Mucosa of descending colon (tissue), 3 donors: ENCODE measurements around the gene RNF19B. TPM values are rescaled to one million over a fixed set of nuclear protein-coding genes. Genes with fewer than 3 reads are reported as not detected.

Source experiments
- ATAC-seq: fragments of 200-7000 bp; cut with Tn5 transposase; one replicate; pipeline ENCODE4 v1.9.1; 2020; ENCODE audit warnings: mild to moderate bottlenecking, moderate library complexity
- DNase-seq, 3 donors: peaks; one replicate each; pipeline ENCODE4 v3.0.0-alpha.2; 2020
- H3K36me3 ChIP-seq: fragments of 200-600 bp; one replicate; pipeline ENCODE4 v1.8.0; 2021; ENCODE audit warnings: low read depth, mild to moderate bottlenecking
- H3K4me1 ChIP-seq: fragments of 200-600 bp; one replicate; pipeline ENCODE4 v1.8.0; 2021; ENCODE audit warnings: low read depth, mild to moderate bottlenecking
- H3K4me3 ChIP-seq: fragments of 200-600 bp; one replicate; pipeline ENCODE4 v1.8.0; 2021; ENCODE audit warnings: mild to moderate bottlenecking
- H3K9me3 ChIP-seq: fragments of 200-600 bp; one replicate; pipeline ENCODE4 v1.8.0; 2021; ENCODE audit warnings: mild to moderate bottlenecking
- CTCF ChIP-seq: fragments of 200-600 bp; IDR thresholded peaks from one replicate; pipeline ENCODE4 v1.8.0; 2022; ENCODE audit warnings: antibody characterized with exemption, mild to moderate bottlenecking
- intact Hi-C, 2 donors: fragments of 100-400 bp; cut with DNase I in 1 of 2; cut with micrococcal nuclease in 1 of 2; formaldehyde crosslinking; loops; one replicate each; pipeline versions ENCODE4 v1.11.0 to v1.11.1; 2022; cut with DNase I, micrococcal nuclease
- total RNA-seq, 3 donors: library from RNA; stranded (reverse); fragmentation: NEBNext Ultra II Directional in 2 of 3; extraction: Animal tissue kit (Norgen Biotek cat#: 25700) in 2 of 3; gene quantifications; one replicate each; pipeline versions ENCODE4 v1.2.1 to v1.2.4, GENCODE V29; 2021 to 2023
- donor health status: DM: no; HTN: no; CAD: no; lungs with moderate emphysema.
- donor health status: DM: no; HTN: no; CAD: no.
- donor health status: DM: no; HTN: yes; CAD: no.

Gene RNF19B
- total RNA-seq, 3 donors from 2014 or later, result 51.5 to 74.9 (median 68.0) TPM

DNA sequence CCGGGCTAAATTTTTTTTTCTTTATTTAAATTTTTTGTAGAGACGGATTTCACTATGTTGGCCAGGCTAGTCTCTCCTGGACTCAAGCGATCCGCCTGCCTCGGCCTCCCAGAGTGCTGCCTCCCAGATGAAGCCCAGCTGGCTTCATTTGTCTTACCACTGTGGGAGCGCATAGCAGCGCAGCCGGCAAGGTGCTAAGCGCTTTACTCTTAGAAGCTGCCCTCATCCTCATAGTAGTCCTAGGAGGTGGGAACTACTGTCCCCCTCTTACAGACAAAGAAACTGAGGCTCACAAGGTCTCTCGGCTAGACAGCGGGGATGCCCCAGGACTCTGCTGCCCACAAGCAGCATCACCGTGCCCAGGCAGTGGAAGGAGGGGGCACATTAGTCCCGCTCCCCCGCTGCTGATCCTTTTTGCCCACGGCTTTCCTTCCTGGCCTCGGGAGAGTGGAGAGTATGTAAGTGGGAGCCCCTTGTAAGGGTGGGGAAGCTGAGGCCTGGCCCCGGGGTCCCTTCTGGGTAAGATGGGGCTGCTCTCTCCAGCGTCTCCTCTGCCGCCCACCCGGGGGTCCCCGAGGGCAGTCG is 64.1 kb downstream of the RNF19B start:
- peak; percentile 15 for ATAC-seq
- H3K4me3 ChIP-seq, result peak overlapping the region; percentile 78
- DNase-seq, result peak in 1 of 3 donors; percentile 38
- no peaks in the 10 kb centered on the region for H3K36me3 ChIP-seq
- no peak for TF ChIP-seq CTCF
- H3K4me1 ChIP-seq, result peaks cover 10% of the 10 kb centered on the region
- H3K9me3 ChIP-seq, result no peaks in the 10 kb centered on the region
- intact Hi-C loops, result no loop called here

- peak overlapping the region; percentile 78 for H3K4me3 ChIP-seq
Measured at GRCh38 chr1:32899586-32900296, 64.9 kb downstream of the RNF19B start.

DNA sequence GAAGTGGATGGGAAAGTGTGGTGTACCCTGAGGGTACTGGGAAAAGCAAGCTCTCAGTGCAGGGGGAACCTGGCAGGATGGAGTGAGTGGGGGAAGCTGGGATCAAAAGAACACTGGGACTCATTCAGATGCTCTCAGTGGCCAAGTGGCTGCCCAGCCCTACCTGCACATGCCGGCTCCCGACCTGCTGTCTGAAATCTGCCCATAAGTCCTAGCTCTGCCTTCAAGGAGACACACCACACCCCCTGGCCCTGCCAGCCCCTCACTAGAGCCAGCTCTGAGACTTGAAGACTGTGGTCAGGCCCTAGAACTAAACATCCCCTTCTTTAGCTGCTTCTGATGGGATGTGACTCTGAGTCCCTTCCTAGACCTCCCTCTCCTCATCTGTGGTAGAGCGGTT is 65.7 kb downstream of the RNF19B start:
- DNase-seq (peak in 1 of 3 donors; percentile 25), ATAC-seq (no peak)
- Histone ChIP-seq H3K4me3 (no peak overlapping the region), H3K9me3 (no peaks in the 10 kb centered on the region), H3K36me3 (no peaks in the 10 kb centered on the region), H3K4me1 (peaks cover 13% of the 10 kb centered on the region)
- intact Hi-C loops, result no loop called here
- no peak for TF ChIP-seq CTCF

More at GRCh38 chr1:32899586-32900296, 64.9 kb downstream of the RNF19B start:
- Histone ChIP-seq H3K36me3 (no peaks in the 10 kb centered on the region), H3K4me1 (peaks cover 7% of the 10 kb centered on the region), H3K9me3 (no peaks in the 10 kb centered on the region)
- intact Hi-C loops, result no loop called here
- no peak for TF ChIP-seq CTCF
- DNase-seq, result peak in 2 of 3 donors; percentile 55 to 63
- ATAC-seq, result no peak

DNA sequence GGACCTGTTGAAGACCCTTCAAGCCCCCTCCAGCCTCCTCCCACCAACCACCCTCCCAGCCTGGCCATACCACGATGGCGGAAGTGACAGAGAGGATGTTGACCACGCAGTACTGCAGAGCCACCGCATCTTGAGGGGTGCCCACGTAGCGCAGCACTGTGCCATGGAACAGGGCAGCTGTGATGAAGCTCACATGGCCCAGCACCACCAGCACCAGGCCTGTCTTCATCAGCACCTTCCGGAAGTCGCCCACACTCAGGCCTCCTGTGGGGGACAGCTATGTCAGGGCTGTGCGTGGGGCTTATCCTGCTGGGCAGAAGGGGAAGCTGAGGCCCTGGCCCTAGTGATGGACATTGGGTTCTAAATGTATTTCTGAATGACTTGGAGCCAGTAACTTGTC is 66.6 kb downstream of the RNF19B start:
- Histone ChIP-seq H3K4me1 (peaks cover 13% of the 10 kb centered on the region), H3K36me3 (no peaks in the 10 kb centered on the region), H3K9me3 (no peaks in the 10 kb centered on the region), H3K4me3 (no peak overlapping the region)
- peak in 1 of 3 donors; percentile 22 for DNase-seq
- no peak for TF ChIP-seq CTCF
- intact Hi-C loops, result no loop called here
- ATAC-seq, result no peak

DNA sequence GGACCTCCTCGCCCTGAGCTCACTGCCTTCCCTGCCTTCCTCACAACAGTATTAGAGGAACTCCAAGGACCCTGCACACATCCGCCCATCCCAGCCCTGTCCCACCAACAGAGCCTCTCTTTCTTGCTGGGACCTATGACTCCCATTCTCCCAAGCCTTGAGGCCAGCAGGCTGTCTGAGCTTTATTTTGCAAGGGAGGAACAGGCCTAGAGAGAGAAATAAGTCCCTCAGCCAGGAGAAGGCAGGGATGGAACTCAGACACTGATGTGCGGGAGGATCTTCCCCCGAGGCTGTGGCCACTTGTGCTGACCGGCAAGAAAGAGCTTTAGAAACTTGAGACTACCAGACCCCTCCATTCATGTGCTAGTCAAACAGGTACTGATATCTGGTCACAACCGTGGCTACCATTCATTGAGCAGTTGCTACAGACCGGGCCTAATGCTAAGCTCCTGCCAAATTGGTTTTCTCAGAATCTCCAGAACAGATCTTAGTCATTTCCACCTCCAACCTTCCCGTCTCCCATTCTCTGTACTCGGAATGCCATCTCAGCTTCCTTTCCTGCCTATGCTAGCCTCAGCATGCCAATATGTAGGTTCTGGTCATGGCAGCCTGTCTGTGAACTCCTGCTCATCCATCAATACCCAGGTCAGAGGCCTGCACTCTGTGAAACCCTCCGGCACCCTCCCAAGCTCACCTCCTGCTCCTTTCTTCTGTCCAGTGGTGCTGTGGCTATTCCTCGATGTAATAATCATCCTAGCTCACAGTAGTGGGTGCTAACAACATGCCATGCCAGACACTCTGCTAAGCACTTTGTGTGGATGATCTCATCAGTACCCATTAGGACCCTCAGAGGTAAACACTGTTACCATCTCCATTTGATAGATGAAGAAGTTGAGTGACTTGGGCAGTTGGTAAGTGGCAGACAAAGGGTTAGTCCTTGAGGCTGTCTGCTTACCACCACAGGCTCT is 67.2 kb downstream of the RNF19B start:
- no peak for TF ChIP-seq CTCF
- intact Hi-C loops, result no loop called here
- Histone ChIP-seq H3K36me3 (no peaks in the 10 kb centered on the region), H3K4me3 (no peak overlapping the region), H3K9me3 (no peaks in the 10 kb centered on the region), H3K4me1 (peaks cover 13% of the 10 kb centered on the region)
- peak in 1 of 3 donors; percentile 10 for DNase-seq
- no peak for ATAC-seq
